Femur (tissue), 1 donor: ENCODE measurements around the gene TCF7L2.

ENCODE experiments used
- DNase-seq: peaks from one replicate; pipeline ENCODE4 v3.0.0-alpha.2; 2017

The TCF7L2 gene

GRCh38 chr10:113128450-113129070 is 178.5 kb downstream of the TCF7L2 start:
- DNase-seq, result no peak

DNA sequence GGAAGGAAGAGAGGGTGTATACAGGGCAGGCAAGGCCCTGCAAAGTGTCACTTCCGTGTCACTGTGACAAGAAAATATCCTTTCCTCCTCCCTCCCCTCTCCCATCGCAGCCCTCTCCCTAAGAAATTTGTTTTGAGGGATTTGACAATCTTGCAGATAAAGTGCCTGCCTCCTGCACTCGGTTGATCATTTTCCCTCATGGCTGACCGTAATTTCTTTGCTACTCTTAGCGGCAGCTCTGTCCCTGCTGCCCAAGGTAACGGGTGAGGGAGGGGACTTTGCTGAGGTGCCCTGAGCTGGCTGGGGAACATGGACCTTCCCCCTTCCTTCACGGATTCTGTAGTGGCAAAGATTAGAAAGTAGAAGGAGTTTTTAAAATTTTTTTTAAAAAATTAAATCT is 179.1 kb downstream of the TCF7L2 start:
- DNase-seq, result no peak

GRCh38 chr10:113130014-113130641 is 180.1 kb downstream of the TCF7L2 start:
- no peak for DNase-seq

DNA sequence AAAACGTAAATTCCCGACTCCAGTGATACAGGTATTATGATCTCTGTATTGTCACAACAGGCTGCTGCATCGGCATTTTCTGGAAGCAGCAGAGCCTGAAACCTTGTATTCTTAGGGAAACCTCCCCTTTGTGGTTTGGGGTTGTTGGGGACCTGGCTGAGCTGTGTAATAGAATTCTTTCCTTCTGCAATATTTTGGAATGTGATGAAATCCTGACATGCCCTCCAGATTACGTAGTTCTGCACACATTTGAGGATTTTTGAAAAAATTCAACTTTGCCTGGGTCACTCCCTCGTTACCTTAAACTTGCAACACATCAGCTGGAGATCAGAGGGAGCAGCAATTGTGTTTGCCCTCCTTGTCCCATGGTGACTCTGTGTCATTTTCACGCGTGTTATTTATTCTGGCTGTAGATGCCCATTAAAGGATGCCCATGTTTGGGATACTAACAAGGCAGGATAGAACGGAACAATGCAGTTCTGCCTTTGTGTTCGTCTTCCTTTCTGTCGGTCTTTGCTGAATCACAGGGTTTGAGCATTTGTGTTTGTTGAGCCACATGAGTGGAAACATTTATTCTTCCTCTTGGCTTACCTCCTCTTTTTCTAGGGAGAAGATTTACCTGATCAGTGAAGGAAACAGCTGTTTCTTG is 181.7 kb downstream of the TCF7L2 start:
- DNase-seq, result no peak

DNA sequence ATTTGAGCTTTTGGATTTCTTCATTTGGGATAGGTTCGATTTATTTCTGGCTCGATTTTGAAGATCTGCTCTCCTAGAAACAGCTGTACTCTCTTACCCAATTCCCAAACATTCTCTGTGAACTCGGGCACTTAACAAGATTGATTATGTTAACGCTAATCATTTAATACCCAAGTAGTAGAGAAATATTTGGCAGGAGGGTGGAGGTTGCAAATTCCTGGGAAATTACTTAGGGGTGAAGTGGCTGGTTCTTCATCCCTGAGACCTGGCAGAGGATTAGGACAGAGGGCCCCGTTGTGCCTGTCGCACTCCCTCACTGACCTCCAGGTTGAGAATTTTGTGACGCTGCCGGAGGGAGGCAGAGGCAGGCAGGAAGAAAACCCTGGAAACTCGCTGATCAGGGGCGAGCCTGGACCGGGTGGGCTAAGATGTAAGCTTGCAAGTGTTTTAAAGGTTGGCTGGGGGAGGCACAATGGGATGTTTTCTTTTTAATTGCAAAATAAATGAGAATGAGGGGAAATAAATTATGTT is 182.6 kb downstream of the TCF7L2 start:
- no peak for DNase-seq

DNA sequence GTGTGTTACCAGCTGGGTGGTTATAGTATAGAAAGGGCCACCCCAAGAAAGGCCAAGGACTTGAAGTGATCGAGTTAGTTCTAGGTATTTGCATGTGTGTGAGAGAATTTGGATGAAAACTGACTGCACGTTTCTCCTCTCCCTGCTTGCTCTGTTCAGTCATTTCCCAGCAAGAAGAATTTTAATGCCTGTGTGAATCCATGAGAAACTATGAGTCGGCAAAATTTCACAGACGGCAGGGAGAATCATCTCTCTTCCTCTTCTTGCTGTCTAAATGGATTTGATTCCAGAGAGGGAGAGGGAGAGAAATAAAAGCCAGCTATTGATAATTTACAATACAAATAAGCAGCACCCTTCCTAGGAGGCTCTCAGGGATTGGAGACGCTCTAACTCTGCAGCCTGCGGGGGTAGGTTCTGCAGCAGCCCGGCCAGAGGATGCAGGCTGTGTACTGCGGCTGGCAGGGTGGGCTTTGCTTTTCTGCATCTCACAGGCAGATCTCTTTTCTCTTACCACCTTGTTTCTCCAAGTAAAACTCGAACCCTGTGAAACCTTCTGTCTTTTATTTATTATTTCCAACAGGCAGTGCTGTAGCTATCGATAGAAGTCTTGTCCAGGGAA is 183.6 kb downstream of the TCF7L2 start:
- DNase-seq, result no peak

- DNase-seq, result no peak
These were observed 185.0 kb downstream of the TCF7L2 start for GRCh38 chr10:113135025-113135424.

DNA sequence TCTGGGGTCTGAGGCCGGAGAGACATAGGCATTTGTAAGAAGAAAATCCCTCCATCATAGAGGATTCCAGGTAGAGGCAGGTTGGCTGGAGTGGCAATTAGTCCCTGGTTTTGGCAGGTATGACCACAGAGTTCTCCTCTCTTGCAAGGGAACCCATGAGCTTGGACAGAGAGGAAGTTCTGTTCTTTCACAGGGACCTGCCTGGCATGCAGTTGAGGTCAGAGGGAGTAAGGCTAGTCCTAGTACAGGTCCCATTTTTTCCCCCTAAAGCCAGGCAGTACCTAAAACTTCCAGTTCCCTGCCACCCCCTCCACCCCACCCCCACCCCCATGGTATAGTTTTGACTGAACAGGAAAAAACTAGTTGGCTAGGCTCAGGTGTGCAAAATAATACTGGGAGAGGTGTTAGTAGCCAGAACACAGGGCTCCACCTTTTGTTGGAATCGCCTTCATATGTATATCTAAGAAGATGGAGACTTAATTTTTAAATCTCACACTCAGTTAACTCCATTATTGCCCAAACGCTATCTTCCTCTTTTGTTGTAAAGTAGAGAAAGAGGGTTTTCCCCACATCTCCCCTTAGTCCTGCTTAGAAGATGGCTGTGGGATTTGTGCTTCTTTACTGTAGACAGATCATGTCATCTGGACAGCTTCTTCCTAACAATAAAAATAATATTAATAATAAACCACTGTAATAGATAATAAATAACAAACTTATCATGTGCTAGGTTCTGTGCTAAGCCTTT is 188.1 kb downstream of the TCF7L2 start:
- DNase-seq, result no peak

DNA sequence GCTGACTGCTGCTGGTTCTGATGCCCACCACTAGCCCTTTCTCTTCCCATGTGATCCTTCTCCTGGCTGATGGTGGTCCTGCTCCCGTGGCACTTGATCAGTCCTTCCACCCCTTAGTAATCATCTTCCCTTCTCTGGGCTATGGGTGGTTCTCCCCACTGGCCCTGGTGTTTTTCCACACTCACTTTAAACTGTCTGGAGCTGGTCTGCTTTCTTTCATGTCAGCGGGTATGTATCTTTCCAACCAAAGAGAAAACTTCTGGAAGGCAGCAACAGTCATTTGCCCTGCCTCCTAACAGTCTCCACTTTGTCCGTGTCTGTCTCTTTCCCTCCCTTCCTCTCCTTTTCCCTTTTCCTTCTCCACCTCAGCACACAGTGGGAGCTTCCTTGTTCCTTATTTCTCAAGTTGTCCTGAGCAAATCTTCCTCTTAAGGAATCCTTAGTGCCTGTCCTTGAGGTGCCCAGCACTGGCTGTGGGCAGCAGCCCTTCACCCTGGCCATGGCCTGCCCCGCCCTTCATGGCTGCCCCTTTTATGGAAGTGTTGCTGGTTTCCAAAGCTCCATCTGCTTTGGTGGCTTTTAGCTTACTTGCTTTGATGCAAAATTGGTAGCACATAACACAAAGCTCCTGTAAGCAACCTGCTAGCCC is 189.0 kb downstream of the TCF7L2 start:
- DNase-seq, result no peak

- no peak for DNase-seq
These were observed 189.7 kb downstream of the TCF7L2 start for GRCh38 chr10:113139699-113140098.

DNA sequence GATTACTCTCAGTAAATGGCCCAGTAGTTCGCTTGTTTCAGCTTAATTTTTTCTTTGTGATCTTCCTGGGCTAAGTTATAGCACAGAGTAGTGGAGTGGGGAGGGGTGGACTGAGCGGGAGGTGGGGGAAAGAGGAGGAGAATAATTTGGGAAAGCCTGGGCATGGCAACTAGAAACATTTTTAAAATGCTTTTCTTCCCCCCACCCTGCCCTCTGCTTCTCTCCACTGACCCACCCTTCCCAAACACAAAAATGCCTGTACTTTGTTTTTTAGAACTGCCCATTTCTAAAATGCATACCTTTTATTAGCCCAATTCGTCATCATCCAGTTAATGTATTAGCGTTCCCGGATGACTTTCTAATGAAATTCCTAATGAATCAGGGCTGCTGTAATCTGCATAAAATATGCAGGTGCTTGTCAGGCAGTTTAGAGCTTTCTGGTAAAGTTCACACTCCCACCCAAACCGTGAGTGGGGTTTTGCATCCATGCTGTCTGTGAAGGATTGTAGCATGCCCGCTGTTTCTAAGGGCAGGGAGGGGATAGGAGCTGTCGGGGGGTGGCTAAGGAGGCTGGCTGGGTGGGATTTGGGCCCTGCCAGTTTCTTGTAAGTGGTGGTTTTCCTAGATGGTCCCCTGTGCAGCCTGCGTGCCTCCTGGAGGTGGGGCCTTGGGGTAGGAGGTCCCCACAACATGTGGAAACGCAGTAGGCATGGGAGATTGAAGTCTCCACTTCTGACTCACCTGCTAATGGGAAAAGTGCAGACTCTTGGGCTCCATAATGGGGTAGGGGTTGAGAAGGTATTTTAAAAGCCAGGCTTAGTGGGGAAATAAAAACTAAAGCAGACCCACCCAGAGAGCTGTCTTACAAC is 190.3 kb downstream of the TCF7L2 start:
- no peak for DNase-seq

DNA sequence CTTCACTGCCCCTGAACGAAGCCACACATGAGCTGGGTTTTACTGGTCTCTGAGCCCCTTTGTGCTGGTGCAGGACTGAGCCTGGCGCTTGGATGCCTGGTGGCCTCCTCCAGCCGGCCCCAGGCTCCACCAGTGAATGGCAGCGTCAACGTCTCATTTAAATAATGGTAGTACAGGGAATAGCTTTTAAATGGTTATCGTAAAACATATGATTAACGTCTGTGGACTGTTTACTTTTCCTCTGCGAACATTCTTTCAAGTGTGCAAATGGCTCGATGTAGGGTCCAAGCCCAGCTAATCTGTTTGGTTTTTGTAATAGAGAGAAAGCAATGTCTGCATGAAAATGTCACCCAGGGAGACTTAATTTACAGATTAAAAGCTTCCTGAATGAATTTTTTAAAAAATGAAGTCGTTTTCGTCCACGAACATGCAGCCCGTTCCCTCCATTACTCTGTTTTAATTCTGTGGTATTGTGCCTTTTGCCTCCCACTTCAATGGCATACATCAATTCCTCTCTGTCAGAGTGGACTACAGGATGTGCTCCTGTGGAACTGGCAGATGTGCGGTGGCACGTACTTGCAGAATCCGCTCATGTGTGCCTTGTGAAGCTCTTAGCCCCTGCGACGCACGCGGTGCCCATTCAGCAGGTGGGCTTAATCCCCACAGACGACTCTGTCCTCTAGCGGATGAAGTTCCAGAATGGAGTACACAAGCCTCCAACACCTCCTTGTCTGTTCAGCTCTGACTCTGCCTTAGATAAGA is 192.7 kb downstream of the TCF7L2 start:
- no peak for DNase-seq

DNA sequence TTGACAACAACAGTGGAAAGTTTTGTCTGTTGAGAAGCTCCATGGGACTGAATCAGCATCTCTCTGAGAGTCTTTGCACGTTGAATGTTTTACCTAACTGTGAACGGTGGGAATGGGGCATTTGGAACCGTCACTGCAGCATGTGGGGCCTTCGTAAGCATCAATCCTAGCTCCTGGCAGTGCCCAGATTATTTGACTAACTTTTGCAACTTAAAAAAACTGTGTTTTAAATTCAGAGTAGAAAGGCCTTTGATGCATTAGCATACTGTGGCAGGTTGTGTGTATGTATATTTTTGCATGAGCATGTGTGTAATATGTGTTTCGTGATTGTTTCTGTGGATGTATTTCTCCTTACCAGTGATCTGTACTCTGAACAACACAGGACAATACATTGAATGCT is 194.5 kb downstream of the TCF7L2 start:
- DNase-seq, result no peak

DNA sequence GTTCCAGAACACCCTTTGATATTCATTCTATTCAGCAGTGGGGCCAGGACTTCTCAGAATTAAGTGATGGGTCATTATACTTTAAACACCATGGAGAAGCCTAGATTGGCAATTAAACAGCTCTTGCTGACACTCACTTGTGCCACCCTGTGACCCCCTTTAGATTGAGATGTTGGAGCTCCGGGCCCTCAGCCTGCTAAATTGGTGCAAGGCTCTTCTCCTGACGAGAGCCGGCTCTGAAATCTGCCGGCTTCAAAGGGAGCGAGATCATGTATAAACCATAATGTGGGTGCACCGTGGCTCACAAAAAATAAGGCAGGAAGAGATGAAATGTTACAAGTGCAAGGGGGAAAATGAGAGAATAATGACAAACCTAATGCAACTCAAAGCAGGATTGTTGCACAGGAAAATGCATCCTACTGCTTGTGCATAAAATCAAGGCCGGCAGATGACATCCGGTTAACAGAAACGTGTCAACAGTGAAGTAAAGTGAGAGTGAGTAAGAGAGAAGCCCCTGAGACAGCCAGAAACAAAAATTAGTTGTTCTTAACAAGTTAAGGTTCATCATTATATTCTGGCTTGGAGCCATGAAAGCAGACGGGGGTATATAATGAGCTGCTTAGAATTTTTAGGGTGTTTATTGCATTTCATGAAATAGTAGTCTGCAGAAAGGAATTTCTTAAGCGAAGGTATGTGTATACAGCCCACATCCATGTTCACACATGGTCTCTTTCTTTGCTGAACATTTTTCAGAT is 198.2 kb downstream of the TCF7L2 start:
- no peak for DNase-seq

DNA sequence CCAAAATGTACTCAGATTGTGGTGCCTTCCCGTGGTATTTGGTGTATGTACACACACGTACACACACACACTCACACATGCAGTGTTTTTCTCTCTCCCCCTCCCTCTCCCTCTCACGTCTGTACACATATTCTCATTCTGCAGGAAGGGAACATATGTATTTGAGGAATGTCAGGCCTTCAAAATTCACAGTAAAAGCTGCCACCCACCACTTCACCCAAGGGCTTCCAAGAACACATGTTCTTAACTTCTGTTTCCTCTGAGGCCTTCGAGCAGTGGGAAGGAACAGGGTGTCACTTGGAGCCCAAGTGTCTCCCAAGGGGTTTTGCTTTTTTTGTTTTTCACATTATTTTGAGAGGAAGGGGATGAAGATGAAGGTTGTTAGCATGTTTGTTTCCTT is 198.9 kb downstream of the TCF7L2 start:
- DNase-seq, result no peak

DNA sequence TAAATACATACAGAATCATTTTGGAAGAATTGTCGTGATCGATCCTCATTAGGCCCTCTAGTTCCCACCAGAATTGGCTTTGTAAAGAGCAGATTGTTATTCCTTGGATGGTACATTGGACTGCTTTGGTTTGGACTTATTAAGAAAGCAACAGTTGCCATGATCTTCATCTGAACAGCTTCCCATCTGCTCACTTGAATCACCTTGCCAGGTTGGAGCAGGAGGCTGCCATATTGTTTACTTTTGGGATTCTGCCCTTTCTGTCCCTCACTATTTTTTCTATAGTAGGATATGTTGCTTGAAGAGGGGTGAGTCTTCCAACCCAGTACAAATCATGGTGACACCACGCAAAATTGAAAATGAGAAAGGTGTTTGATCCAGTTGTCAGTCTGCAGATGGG is 199.6 kb downstream of the TCF7L2 start:
- DNase-seq, result no peak

- DNase-seq, result no peak
These were observed 201.2 kb downstream of the TCF7L2 start for GRCh38 chr10:113151190-113151666.

- no peak for DNase-seq
These were observed 203.6 kb downstream of the TCF7L2 start for GRCh38 chr10:113153493-113154102.

DNA sequence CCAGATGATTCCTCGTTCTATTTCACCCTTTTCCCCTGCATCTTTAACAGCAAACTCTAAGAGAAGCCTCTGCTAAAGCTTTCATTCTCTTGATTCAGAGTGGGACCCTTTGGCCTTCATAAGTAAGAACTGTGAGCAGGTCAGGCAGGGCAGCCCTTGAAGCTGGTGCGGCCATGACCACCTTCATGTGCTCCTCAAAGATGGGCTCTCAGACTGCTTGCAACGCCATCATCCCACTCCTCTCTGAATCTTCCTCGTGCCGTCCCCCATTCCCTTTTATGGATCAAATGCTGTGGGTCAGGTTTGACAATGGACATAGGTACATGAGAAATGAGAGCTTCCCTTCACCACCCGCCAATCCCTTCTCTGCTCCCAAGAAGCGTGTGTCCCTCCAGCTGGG is 207.4 kb downstream of the TCF7L2 start:
- DNase-seq, result no peak
